GM12878 (cell line): ENCODE measurements around the gene PLEKHF1. TPM values are rescaled to one million over a fixed set of nuclear protein-coding genes. Genes with fewer than 3 reads are reported as not detected.

Experiments
- ATAC-seq: fragments of 200-7000 bp; cut with Tn5 transposase; 3 replicates; pipeline ENCODE4 v1.9.1; 2020; ENCODE audit warnings: mild to moderate bottlenecking, moderate library complexity
- BruUV-seq: library from RNA; stranded (reverse); fragments of 400-500 nt; replicated peaks from 2 replicates; lab custom pipeline; 2021; lab: Mats Ljungman, UMichigan
- CTCF ChIA-PET: fragments of 300-600 bp; sonication (Branson Sonifier 250); formaldehyde crosslinking; extraction: SDS; loops from one replicate; lab custom pipeline; 2021; ENCODE audit warnings: inconsistent platforms; lab: Yijun Ruan, JAX
- POLR2A ChIA-PET: fragments of 350-600 bp; formaldehyde crosslinking; extraction: SDS; loops from one replicate; lab custom pipeline; 2021; ENCODE audit warnings: inconsistent platforms; lab: Charles Lee
- RAD21 ChIA-PET: fragments of 300-600 bp; sonication (Branson Sonifier 250); formaldehyde crosslinking; loops from one replicate; lab custom pipeline; 2023; ENCODE audit warnings: antibody characterized with exemption; ENCODE audit not compliant: unreplicated experiment; lab: Charles Lee
- SMC1A ChIA-PET: fragments of 300-600 bp; sonication (Branson Sonifier 250); formaldehyde crosslinking; loops from one replicate; lab custom pipeline; 2023; ENCODE audit not compliant: unreplicated experiment, uncharacterized antibody; lab: Charles Lee
- DNase-seq: peaks from one replicate; pipeline ENCODE4 v3.0.0-alpha.2; 2011; ENCODE audit warnings: low read depth, low spot score
- FAIRE-seq: peaks from 3 replicates; lab custom pipeline; 2011; peaks lifted over from hg19 to GRCh38; lab: Jason Lieb, UNC
- H2AFZ ChIP-seq: 2 replicates; pipeline ENCODE4 v1.6.0; 2011; ENCODE audit warnings: low read depth, low read length, control low read depth; ENCODE audit not compliant: control insufficient read depth
- H3K27ac ChIP-seq: 2 replicates; pipeline ENCODE4 v1.5.1; 2011; ENCODE audit warnings: control low read depth; ENCODE audit not compliant: control insufficient read depth, insufficient read depth
- H3K27me3 ChIP-seq, 2 experiments: replicated peaks in 1 of 2; 2 replicates each; pipeline versions ENCODE4 v1.6.0 to v1.6.1; 2011; ENCODE audit warnings: low read length in 1 of 2; ENCODE audit not compliant: control insufficient read depth in 2 of 2, insufficient read depth in 2 of 2
- H3K36me3 ChIP-seq, 2 experiments: 2 replicates each; pipeline ENCODE4 v1.5.1; 2011; ENCODE audit warnings: low read length in 1 of 2; ENCODE audit not compliant: control insufficient read depth in 2 of 2, insufficient read depth in 2 of 2
- H3K4me1 ChIP-seq: 2 replicates; pipeline ENCODE4 v1.6.1; 2011; ENCODE audit warnings: mild to moderate bottlenecking, low read length, moderate library complexity, mixed read lengths; ENCODE audit not compliant: control insufficient read depth, insufficient read depth
- H3K4me2 ChIP-seq: 2 replicates; pipeline ENCODE4 v1.6.0; 2011; ENCODE audit warnings: control low read depth; ENCODE audit not compliant: control insufficient read depth, insufficient read depth
- H3K4me3 ChIP-seq: fragments of 200-600 bp; sonication (generic); 2 replicates; pipeline ENCODE4 v1.5.1; 2016
- H3K79me2 ChIP-seq: 2 replicates; pipeline ENCODE4 v1.6.0; 2011; ENCODE audit warnings: low read length; ENCODE audit not compliant: control insufficient read depth, insufficient read depth
- H3K9ac ChIP-seq: 2 replicates; pipeline ENCODE4 v1.8.0; 2011; ENCODE audit warnings: low read length, control low read depth, mixed read lengths; ENCODE audit not compliant: control insufficient read depth, insufficient read depth
- H3K9me3 ChIP-seq: replicated peaks from 3 replicates; pipeline ENCODE4 v1.5.1; 2011; ENCODE audit warnings: mild to moderate bottlenecking, low read length; ENCODE audit not compliant: control insufficient read depth, insufficient read depth
- H4K20me1 ChIP-seq: 2 replicates; pipeline ENCODE4 v1.6.0; 2011; ENCODE audit not compliant: control insufficient read depth, insufficient read depth
- BHLHE40 ChIP-seq, 2 experiments: fragments of 450-650 bp in 1 of 2; IDR thresholded peaks; 2 replicates each; pipeline ENCODE4 v1.6.1; 2011 to 2017; ENCODE audit warnings: low read depth in 2 of 2, borderline replicate concordance in 1 of 2, improper control_type of control experiment in 1 of 2, low read length in 1 of 2, mild to moderate bottlenecking in 1 of 2
- FOS ChIP-seq: IDR thresholded peaks from 3 replicates; pipeline ENCODE4 v1.6.1; 2011; ENCODE audit warnings: borderline replicate concordance; ENCODE audit not compliant: insufficient read length; ENCODE audit errors: extremely low read depth
- IRF5 ChIP-seq: fragments of 450-650 bp; IDR thresholded peaks from 2 replicates; pipeline ENCODE4 v1.6.1; 2017; ENCODE audit warnings: borderline replicate concordance
- MYC ChIP-seq: IDR thresholded peaks from 2 replicates; pipeline ENCODE4 v1.6.1; 2011; ENCODE audit warnings: mild to moderate bottlenecking, low read length, moderate library complexity, inconsistent platforms; ENCODE audit not compliant: insufficient read depth, insufficient replicate concordance, insufficient read length, severe bottlenecking
- POLR2A ChIP-seq: IDR thresholded peaks from 2 replicates; pipeline ENCODE4 v1.6.1; 2011; ENCODE audit warnings: low read depth, mild to moderate bottlenecking, low read length
- SREBF1 ChIP-seq: IDR thresholded peaks from 2 replicates; pipeline ENCODE4 v1.6.1; 2012; ENCODE audit warnings: mild to moderate bottlenecking, low read length
- ZNF207 ChIP-seq: fragments of 450-650 bp; IDR thresholded peaks from 2 replicates; pipeline ENCODE4 v1.6.1; 2014; ENCODE audit warnings: antibody characterized with exemption, mild to moderate bottlenecking, borderline replicate concordance
- ZNF274 ChIP-seq: IDR thresholded peaks from one replicate; pipeline ENCODE4 v1.8.0; 2011; ENCODE audit not compliant: insufficient read length, insufficient read depth
- ZNF622 ChIP-seq: fragments of 450-650 bp; IDR thresholded peaks from 2 replicates; pipeline ENCODE4 v1.6.1; 2017; ENCODE audit warnings: mild to moderate bottlenecking, inconsistent platforms
- WGBS: methylation state at CpG from one replicate; pipeline ENCODE4 v1.1.6; 2016; ENCODE audit warnings: low lambda C conversion rate; ENCODE audit not compliant: insufficient replicate concordance, insufficient coverage; ENCODE audit errors: missing lambda C conversion rate; 5-methylcytosine and 5-hydroxymethylcytosine counted together
- in situ Hi-C: fragments of 300-500 bp; cut with MboI; formaldehyde crosslinking; loops from 9 replicates; pipeline ENCODE4 v1.14.3; 2018; ENCODE audit warnings: mixed read lengths
- intact Hi-C: fragments of 100-400 bp; cut with micrococcal nuclease; formaldehyde crosslinking; loops from one replicate; pipeline ENCODE4 v1.14.2; 2022; ENCODE audit not compliant: unreplicated experiment
- polyA plus RNA-seq, 11 experiments: library from polyadenylated mRNA; depleted of rRNA in 4 of 11; unstranded in 6 of 11; stranded (reverse) in 5 of 11; fragments of >200 nt; fragmentation: Nextera tagmentation in 4 of 11; fragmentation: Illumina TruSeq in 1 of 11; extraction: Ambion mirVana in 4 of 11; extraction: Trizol in 1 of 11; gene quantifications; 1 replicate in 1 of 11; 2 replicates in 10 of 11; pipeline versions ENCODE4 v1.2.1 to v1.2.3, GENCODE V29; 2011 to 2016; ENCODE audit warnings: inconsistent platforms in 2 of 11, missing spikeins in 2 of 11, low read depth in 1 of 11
- total RNA-seq, 4 experiments: library from RNA; depleted of rRNA in 3 of 4; stranded (reverse); fragments of >200 nt in 3 of 4; fragmentation: Illumina TruSeq in 1 of 4; extraction: Trizol in 1 of 4; gene quantifications; 2 replicates each; pipeline versions ENCODE4 v1.2.1 to v1.2.3, GENCODE V29; 2013 to 2021
- TF ChIP-seq, protein P1 (sequence below): IDR thresholded peaks from 2 replicates; pipeline ENCODE4 v1.6.1; 2012; ENCODE audit warnings: low read length, inconsistent platforms
- TF ChIP-seq, protein P2 (sequence below): fragments of 450-650 bp; IDR thresholded peaks from 2 replicates; pipeline ENCODE4 v1.6.1; 2017; ENCODE audit warnings: mild to moderate bottlenecking, moderate library complexity
- TF ChIP-seq, protein P3 (sequence below): fragments of 450-650 bp; IDR thresholded peaks from 2 replicates; pipeline ENCODE4 v1.6.1; 2017; ENCODE audit warnings: antibody characterized with exemption, mild to moderate bottlenecking, moderate library complexity

The PLEKHF1 gene
- total and polyA plus RNA-seq, 10 of the 15 experiments (the other 5 are each of a cell fraction or from before 2014, with no cell fraction given) = 0.10 to 20.3 (median 15.3) TPM

GRCh38 chr19:29626386-29626785, 38.9 kb upstream of the PLEKHF1 start:
- intact Hi-C loops = no loop called here
- ChIA-PET RAD21 (no interaction called here), SMC1A (no interaction called here), POLR2A (no interaction called here), CTCF (interaction anchor here (0.6 to 0.9 kb wide), 3 partner anchors 12 to 56 kb away, joined by 3 read pairs; no protein-coding TSS in a partner anchor)
- no peak overlapping the region for H3K9ac ChIP-seq
- no TSS peak for BruUV-seq
- no peaks in the 10 kb centered on the region for H4K20me1 ChIP-seq
- H3K27me3 ChIP-seq = no peaks in the 10 kb centered on the region
- H3K36me3 ChIP-seq = no peaks in the 10 kb centered on the region
- no peak overlapping the region for H2AFZ ChIP-seq
- WGBS = 95% methylated on average over 7 of the region's 7 CpGs
- FAIRE-seq = no peak
- in situ Hi-C loops = no loop called here
- H3K4me2 ChIP-seq = no peak overlapping the region
- no peak for ATAC-seq
- H3K27ac ChIP-seq = no peak overlapping the region
- H3K4me1 ChIP-seq = peaks cover 10% of the 10 kb centered on the region
- no peaks in the 10 kb centered on the region for H3K79me2 ChIP-seq
- no peak overlapping the region for H3K4me3 ChIP-seq
- DNase-seq = no peak
- no peaks in the 10 kb centered on the region for H3K9me3 ChIP-seq
- TF ChIP-seq, protein P1, sequence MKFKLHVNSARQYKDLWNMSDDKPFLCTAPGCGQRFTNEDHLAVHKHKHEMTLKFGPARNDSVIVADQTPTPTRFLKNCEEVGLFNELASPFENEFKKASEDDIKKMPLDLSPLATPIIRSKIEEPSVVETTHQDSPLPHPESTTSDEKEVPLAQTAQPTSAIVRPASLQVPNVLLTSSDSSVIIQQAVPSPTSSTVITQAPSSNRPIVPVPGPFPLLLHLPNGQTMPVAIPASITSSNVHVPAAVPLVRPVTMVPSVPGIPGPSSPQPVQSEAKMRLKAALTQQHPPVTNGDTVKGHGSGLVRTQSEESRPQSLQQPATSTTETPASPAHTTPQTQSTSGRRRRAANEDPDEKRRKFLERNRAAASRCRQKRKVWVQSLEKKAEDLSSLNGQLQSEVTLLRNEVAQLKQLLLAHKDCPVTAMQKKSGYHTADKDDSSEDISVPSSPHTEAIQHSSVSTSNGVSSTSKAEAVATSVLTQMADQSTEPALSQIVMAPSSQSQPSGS = no peak
- no peak for TF ChIP-seq ZNF274
- TF ChIP-seq, protein P2, sequence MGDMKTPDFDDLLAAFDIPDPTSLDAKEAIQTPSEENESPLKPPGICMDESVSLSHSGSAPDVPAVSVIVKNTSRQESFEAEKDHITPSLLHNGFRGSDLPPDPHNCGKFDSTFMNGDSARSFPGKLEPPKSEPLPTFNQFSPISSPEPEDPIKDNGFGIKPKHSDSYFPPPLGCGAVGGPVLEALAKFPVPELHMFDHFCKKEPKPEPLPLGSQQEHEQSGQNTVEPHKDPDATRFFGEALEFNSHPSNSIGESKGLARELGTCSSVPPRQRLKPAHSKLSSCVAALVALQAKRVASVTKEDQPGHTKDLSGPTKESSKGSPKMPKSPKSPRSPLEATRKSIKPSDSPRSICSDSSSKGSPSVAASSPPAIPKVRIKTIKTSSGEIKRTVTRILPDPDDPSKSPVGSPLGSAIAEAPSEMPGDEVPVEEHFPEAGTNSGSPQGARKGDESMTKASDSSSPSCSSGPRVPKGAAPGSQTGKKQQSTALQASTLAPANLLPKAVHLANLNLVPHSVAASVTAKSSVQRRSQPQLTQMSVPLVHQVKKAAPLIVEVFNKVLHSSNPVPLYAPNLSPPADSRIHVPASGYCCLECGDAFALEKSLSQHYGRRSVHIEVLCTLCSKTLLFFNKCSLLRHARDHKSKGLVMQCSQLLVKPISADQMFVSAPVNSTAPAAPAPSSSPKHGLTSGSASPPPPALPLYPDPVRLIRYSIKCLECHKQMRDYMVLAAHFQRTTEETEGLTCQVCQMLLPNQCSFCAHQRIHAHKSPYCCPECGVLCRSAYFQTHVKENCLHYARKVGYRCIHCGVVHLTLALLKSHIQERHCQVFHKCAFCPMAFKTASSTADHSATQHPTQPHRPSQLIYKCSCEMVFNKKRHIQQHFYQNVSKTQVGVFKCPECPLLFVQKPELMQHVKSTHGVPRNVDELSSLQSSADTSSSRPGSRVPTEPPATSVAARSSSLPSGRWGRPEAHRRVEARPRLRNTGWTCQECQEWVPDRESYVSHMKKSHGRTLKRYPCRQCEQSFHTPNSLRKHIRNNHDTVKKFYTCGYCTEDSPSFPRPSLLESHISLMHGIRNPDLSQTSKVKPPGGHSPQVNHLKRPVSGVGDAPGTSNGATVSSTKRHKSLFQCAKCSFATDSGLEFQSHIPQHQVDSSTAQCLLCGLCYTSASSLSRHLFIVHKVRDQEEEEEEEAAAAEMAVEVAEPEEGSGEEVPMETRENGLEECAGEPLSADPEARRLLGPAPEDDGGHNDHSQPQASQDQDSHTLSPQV = no peak
- TF ChIP-seq, protein P3, sequence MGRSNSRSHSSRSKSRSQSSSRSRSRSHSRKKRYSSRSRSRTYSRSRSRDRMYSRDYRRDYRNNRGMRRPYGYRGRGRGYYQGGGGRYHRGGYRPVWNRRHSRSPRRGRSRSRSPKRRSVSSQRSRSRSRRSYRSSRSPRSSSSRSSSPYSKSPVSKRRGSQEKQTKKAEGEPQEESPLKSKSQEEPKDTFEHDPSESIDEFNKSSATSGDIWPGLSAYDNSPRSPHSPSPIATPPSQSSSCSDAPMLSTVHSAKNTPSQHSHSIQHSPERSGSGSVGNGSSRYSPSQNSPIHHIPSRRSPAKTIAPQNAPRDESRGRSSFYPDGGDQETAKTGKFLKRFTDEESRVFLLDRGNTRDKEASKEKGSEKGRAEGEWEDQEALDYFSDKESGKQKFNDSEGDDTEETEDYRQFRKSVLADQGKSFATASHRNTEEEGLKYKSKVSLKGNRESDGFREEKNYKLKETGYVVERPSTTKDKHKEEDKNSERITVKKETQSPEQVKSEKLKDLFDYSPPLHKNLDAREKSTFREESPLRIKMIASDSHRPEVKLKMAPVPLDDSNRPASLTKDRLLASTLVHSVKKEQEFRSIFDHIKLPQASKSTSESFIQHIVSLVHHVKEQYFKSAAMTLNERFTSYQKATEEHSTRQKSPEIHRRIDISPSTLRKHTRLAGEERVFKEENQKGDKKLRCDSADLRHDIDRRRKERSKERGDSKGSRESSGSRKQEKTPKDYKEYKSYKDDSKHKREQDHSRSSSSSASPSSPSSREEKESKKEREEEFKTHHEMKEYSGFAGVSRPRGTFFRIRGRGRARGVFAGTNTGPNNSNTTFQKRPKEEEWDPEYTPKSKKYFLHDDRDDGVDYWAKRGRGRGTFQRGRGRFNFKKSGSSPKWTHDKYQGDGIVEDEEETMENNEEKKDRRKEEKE = no peak
- TF ChIP-seq POLR2A = no peak
- no peak for TF ChIP-seq SREBF1
- TF ChIP-seq ZNF622 = no peak
- TF ChIP-seq IRF5 = no peak
- TF ChIP-seq ZNF207 = no peak
- no peak for TF ChIP-seq MYC
- TF ChIP-seq FOS = no peak
- no peak for TF ChIP-seq BHLHE40 (IDR thresholded peaks at IDR 0.05; ENCODE audit: borderline replicate concordance in 1 of 2, low read depth in 2 of 2, low read length in 1 of 2)
